GM19328 (cell line): ENCODE data around the gene EXOG.

ENCODE experiments used
- ATAC-seq: cut with Tn5 transposase; IDR thresholded peaks from one replicate; pipeline ENCODE4 v1.9.1; 2021; ENCODE audit warnings: mild to moderate bottlenecking, moderate library complexity; ENCODE audit not compliant: unreplicated experiment

EXOG gene

GRCh38 chr3:38543586-38543985 is 47.4 kb downstream of the EXOG start:
- ATAC-seq = no peak

- ATAC-seq = no peak
Observed at GRCh38 chr3:38544926-38545325, 48.8 kb downstream of the EXOG start.

- ATAC-seq = no peak
Observed at GRCh38 chr3:38545550-38545949, 49.4 kb downstream of the EXOG start.

GRCh38 chr3:38545983-38546382 is 49.8 kb downstream of the EXOG start:
- no peak for ATAC-seq

GRCh38 chr3:38548154-38548931 is 52.2 kb downstream of the EXOG start:
- ATAC-seq = no peak

- ATAC-seq = no peak
Observed at GRCh38 chr3:38549082-38549481, 52.9 kb downstream of the EXOG start.

GRCh38 chr3:38549486-38549885 is 53.3 kb downstream of the EXOG start:
- no peak for ATAC-seq

- ATAC-seq = no peak
Observed at GRCh38 chr3:38549957-38550840, 54.1 kb downstream of the EXOG start.

GRCh38 chr3:38551026-38551832 is 55.1 kb downstream of the EXOG start:
- ATAC-seq = no peak

GRCh38 chr3:38552364-38552763 is 56.2 kb downstream of the EXOG start:
- no peak for ATAC-seq

- no peak for ATAC-seq
Observed at GRCh38 chr3:38553071-38553470, 56.9 kb downstream of the EXOG start.

GRCh38 chr3:38554127-38554827 is 58.1 kb downstream of the EXOG start:
- no peak for ATAC-seq

GRCh38 chr3:38555149-38555840 is 59.2 kb downstream of the EXOG start:
- no peak for ATAC-seq

GRCh38 chr3:38555926-38556325 is 59.8 kb downstream of the EXOG start:
- ATAC-seq = no peak

GRCh38 chr3:38556640-38557358 is 60.7 kb downstream of the EXOG start:
- ATAC-seq = no peak

- no peak for ATAC-seq
Observed at GRCh38 chr3:38558864-38559263, 62.7 kb downstream of the EXOG start.

GRCh38 chr3:38560284-38560683 is 64.1 kb downstream of the EXOG start:
- ATAC-seq = no peak

- ATAC-seq = no peak
Observed at GRCh38 chr3:38560996-38561717, 65.0 kb downstream of the EXOG start.
